GM19238 (cell line): ENCODE data around the gene GLB1L.
"Not testable (repeated sequence)": the region's sequence is repeated elsewhere in the genome, so short reads cannot be mapped to it uniquely, and the experiment has no call there.

Experiments used
- DNase-seq: peaks from one replicate; pipeline ENCODE4 v3.0.0; 2011; ENCODE audit warnings: low spot score; ENCODE audit not compliant: insufficient read length

GLB1L gene

DNA sequence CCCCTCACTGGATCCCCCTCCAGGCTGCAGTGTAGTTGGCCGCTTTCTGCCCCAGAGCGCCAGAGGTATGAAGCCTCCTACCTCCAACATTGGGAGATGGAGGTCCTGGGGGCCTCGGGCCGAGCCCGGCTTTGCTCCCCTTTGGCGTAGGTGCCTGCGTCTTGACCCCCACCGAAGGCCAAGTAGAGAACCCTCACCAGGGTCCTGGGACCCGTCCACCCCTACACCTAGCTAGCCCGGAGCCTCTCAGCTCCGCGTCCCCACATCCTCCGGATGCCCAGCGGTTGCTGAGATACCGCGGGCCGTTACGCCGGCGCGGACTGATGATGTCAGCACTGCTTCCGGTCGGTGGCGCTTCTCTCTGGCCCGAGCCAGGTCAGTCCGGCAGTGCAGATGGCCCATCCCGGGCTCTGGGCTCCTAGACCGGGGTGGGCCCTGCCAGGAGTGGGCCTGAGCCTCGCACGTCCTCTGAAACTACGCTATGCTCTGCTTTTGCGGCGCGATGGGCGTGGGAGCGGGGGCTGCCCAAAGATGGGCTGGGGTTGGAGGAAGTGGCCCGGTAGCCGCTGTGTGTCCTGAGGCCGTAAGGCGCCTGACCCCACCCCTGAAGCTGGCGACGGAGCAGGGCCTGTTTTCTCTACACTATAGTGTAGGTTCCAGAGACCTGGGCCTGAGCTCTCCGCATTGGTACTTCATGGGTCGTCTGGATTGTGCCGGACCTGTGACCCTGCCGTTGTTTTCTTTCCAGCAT is at the start of gene GLB1L, which contains the start of gene STK16:
GLB1L (minus strand) TSS at position 297 of the 751 bp plus-strand sequence. CDS start 1,871 bp downstream, outside the sequence.
STK16 (plus strand) TSS at position 332 of the 751 bp plus-strand sequence. CDS start 521 bp downstream, outside the sequence.
- peak; percentile 96 for DNase-seq

- DNase-seq: peak; percentile 98
Observed at GRCh38 chr2:219294356-219295351, 49.4 kb upstream of the GLB1L start.

- no peak for DNase-seq
Observed at GRCh38 chr2:219293736-219294231, 48.5 kb upstream of the GLB1L start.

GRCh38 chr2:219292616-219293015 is 47.4 kb upstream of the GLB1L start:
- no peak for DNase-seq

- DNase-seq: no peak
Observed at GRCh38 chr2:219291910-219292490, 46.8 kb upstream of the GLB1L start.

GRCh38 chr2:219291394-219291793 is 46.1 kb upstream of the GLB1L start:
- DNase-seq: no peak

DNA sequence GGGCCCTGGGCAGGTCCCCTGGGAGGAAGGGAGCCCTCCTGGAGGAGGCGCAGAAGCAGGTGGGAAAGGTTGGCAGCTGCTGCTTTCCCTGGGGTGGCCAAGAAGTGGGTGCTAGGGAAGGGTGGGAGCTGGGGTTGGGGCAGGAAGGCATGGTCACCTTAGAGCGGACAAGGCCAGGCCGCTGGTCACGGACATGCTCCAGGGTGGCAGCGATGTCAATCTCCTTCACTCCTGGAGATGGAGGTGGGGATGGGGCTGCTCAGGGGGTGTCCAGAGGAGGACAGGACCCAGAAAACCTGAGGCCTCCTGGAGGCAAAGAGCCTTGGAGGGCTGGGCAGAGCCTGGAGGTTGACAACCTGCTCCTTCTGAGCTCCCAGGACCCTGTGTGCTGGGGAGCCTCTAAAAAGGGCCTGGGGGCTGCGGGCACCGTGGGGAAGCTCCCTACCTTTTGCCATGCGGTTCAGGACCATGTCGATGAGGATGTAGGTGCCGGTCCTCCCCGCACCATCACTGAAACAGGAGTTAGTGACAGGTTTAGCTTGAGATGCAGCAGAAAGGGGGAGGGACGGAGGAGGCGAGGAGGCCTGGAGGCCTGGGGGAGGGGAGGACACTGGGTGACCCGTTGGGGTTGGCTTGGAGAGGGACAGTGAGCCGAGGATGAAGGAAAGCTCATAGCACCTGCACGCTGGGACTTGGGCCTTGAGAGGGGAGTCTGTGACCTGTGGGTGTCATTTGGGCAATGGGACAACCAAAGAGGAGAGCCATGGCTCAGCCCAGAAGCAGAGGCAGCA is 45.3 kb upstream of the GLB1L start:
- no peak for DNase-seq

DNA sequence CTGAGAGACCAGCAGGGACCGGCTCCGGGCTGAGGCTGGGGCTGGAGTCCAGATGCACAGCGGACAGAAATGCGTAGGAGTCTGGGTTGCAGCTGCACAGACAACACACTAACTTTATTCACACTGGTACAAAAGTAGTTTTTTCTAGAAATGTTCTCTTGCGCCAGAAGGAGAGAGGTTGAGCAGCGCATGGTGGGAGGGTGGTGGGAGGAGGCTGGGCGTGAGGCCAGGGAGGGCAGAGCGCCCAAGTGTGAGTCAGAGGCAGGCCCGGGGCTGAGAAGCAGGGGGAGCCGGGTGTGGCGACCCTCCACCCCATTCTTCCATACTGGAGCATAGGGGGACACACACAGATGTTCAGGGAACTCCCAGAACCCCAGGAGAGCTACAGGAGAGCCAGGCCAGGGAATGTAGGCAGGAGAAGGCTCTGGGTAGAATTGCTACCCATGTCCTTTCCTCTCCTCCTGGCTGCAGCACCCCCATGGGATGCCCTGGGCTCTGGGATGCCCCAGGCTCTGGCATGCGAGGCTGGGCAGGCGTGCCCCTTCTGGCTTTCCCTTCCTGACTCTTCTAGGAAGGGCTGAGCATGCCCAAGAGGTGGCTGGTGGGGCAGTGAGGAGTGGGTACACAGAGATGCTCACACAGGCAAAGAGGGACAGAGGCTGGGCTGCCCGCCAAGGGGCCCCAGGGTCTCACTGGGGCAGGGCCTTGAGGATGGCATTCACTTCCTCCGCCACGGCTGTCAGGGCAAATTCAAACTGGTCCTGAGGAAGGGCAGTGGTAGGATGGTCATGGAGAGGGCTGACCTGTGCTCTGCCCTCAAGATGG is 44.5 kb upstream of the GLB1L start:
- DNase-seq: no peak

GRCh38 chr2:219289195-219289536 is 43.9 kb upstream of the GLB1L start:
- no peak for DNase-seq

DNA sequence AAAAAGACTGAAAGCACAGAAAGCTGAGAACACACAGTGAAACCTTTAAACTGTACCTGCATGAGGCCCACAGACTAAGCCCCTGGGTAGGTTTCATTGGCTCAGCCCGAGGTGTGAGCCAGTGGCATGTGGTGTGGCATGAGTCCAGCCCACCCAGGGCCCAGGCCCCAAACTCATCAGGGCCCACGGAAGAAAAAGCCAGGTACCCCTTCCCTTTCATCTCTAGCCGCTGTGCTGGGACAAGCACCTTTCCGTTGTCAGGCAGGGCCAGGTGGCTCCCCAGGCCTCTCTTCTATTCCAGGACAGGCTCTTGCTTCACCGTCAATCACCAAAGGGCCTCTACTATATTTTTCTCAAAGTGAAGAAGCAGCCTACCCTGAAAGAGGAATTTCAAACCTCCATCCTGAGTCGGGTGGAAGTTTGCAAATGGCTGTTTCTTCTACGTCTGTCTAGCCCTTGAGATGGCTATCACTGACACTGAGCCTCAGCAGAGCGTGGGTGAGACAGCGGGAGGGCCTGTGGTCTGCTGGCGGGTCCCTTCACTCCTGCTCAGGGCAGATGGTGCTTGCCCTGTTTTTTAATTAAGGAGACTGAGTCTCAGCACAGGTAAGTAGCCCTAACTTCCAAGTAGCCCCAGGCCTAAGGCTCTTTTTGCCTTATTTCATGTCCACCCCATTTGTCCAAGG is 42.5 kb upstream of the GLB1L start:
- DNase-seq: no peak

GRCh38 chr2:219287116-219287440 is 41.8 kb upstream of the GLB1L start:
- DNase-seq: not testable (repeated sequence)

GRCh38 chr2:219286436-219287115 is 41.3 kb upstream of the GLB1L start:
- DNase-seq: no peak

DNA sequence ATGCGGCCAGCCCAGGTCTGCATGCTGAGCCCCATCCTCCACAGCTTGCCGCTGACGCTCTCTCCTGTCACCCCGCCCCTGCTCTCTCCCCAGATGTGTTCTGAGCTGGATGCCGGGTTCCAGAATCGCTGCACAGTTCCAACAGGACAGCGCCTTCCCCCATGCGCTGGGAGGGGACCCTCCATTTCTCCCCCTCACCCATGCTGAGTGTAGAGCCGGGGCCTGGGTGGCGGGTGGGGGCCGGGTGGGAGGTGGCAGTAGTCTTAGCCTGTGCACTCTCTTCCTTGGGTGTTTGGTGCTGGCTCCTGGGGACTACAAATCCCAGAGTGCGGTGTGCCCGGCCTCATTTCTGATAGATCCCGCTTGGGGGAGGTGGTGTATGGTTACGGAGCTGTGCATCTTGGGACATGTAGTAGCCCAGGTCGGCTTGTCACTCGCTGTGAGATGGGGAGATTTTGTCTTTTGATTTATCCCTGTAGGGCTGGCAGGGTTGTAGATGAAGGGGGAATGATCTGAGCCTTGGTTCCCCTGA is 40.7 kb upstream of the GLB1L start:
- DNase-seq: no peak

DNA sequence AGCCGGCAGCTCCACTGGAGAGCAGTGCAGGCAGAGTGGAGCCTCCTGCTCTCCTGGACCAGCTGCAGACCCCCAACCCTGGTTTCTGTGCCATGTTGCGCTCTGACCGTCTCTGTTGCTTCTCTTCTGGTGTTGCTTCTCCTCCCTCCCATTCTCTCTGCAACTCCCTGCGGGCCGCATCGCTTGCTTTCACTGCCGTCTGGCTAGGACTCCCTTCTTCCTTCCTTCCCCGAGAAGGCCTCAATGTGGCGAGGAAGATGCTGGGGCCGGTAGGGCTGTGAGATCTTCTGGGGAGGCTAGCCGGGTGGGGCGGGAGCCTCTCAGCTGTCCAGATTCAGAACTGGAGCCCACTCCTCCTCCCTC is 40.1 kb upstream of the GLB1L start:
- no peak for DNase-seq

- DNase-seq: no peak
Observed at GRCh38 chr2:219284501-219285372, 39.5 kb upstream of the GLB1L start.

DNA sequence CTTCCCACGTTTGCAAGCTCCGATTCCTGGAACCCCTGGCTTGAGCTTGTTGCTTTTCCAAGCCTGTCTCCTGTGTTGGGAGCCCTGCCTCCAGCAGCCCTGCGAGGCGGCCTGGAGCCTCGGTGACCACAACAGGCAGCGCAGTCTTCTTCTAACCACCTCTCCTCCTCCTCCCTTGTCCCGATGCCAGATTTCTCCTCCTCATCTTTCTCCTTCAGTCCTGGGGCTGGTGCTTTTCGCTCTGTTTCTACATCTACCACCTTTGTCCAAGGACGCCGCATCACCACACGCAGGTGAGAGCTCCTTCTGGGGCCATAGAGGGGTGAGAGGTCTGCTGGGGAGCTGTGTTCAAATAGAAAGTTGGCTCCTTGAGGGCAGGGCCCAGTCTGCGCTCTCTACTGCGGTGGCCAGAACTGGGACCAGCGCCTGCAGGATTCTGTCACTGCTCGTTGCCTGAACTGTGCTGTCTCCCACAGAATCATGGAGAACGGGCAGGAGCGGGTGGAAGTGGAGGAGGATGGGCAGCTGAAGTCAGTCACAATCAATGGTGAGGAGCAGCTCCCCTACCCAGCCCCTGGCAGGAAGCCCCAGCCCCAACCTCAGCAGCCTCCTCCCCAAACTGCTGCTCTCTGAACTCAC is 37.8 kb upstream of the GLB1L start:
- no peak for DNase-seq

DNA sequence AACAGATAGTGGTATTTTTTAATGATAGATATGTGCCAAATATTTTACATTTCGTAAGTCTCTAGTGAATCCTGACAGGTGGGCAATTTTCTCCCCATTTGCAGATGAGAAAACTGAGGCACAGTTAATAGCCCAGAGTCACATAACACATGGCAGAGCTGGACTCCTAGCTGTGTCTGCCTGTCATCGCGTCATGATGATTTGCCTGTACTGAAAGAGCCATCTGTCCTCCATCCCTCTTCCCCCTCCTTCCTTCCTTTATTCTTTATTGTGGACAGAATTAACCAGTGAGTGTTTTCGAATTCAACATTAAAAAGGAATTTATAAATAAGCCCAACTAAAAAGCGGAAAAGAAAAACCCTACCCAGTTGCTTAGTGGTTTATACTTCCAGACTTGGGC is 37.1 kb upstream of the GLB1L start:
- DNase-seq: no peak
